Measurements from ENCODE around the gene MAP3K10.
A peak's percentile ranks its signal among the peaks of the same experiment; 100 is the strongest.
"Not testable (repeated sequence)": the region's sequence is repeated elsewhere in the genome, so short reads cannot be mapped to it uniquely, and the experiment has no call there.

The MAP3K10 gene

GRCh38 chr19:40217027-40217810 lies 26.0 kb downstream of the MAP3K10 start:
- DNase-seq (ENCODE audit: low spot score) = no peak

GRCh38 chr19:40217934-40218890 lies 27.0 kb downstream of the MAP3K10 start, which contains the start of gene TTC9B:
TSS of gene TTC9B (minus strand) at chr19:40218384. CDS start at chr19:40218381, 3 bp downstream.
- no peak for DNase-seq (ENCODE audit: low spot score)

- DNase-seq (ENCODE audit: low spot score) = not testable (repeated sequence)
These were observed 27.8 kb downstream of the MAP3K10 start for GRCh38 chr19:40219029-40219428.

- no peak for DNase-seq (ENCODE audit: low spot score)
These were observed 28.6 kb downstream of the MAP3K10 start for GRCh38 chr19:40219721-40220276.

GRCh38 chr19:40220674-40221073 lies 29.4 kb downstream of the MAP3K10 start:
- DNase-seq (ENCODE audit: low spot score) = no peak

GRCh38 chr19:40221858-40222619 lies 30.8 kb downstream of the MAP3K10 start:
- DNase-seq (ENCODE audit: low spot score) = peak; percentile 99

- DNase-seq (ENCODE audit: low spot score) = no peak
These were observed 32.1 kb downstream of the MAP3K10 start for GRCh38 chr19:40223135-40223822.

GRCh38 chr19:40224342-40225150 lies 33.3 kb downstream of the MAP3K10 start:
- DNase-seq (ENCODE audit: low spot score) = no peak

GRCh38 chr19:40225440-40226305 lies 34.4 kb downstream of the MAP3K10 start:
- DNase-seq (ENCODE audit: low spot score) = peak; percentile 80

- DNase-seq (ENCODE audit: low spot score) = no peak
These were observed 37.1 kb downstream of the MAP3K10 start for GRCh38 chr19:40228346-40228745.

- no peak for DNase-seq (ENCODE audit: low spot score)
These were observed 37.6 kb downstream of the MAP3K10 start for GRCh38 chr19:40228863-40229262.

- DNase-seq (ENCODE audit: low spot score) = no peak
These were observed 38.3 kb downstream of the MAP3K10 start for GRCh38 chr19:40229484-40229883.

- no peak for DNase-seq (ENCODE audit: low spot score)
These were observed 38.7 kb downstream of the MAP3K10 start for GRCh38 chr19:40229926-40230417.

- no peak for DNase-seq (ENCODE audit: low spot score)
These were observed 39.8 kb downstream of the MAP3K10 start for GRCh38 chr19:40231057-40231456.

- no peak for DNase-seq (ENCODE audit: low spot score)
These were observed 40.6 kb downstream of the MAP3K10 start for GRCh38 chr19:40231544-40232424.

GRCh38 chr19:40232479-40232878 lies 41.3 kb downstream of the MAP3K10 start:
- no peak for DNase-seq (ENCODE audit: low spot score)

- DNase-seq (ENCODE audit: low spot score) = no peak
These were observed 42.0 kb downstream of the MAP3K10 start for GRCh38 chr19:40232949-40233810.
